ENCODE results near the gene PAQR5. TPM values are rescaled to one million over a fixed set of nuclear protein-coding genes. Genes with fewer than 3 reads are reported as not detected.
A peak's percentile ranks its signal among the peaks of the same experiment; 100 is the strongest.

PAQR5 gene
- total RNA-seq, 4 donors from 2014 or later, result 19.4 to 30.5 (median 24.5) TPM

DNA sequence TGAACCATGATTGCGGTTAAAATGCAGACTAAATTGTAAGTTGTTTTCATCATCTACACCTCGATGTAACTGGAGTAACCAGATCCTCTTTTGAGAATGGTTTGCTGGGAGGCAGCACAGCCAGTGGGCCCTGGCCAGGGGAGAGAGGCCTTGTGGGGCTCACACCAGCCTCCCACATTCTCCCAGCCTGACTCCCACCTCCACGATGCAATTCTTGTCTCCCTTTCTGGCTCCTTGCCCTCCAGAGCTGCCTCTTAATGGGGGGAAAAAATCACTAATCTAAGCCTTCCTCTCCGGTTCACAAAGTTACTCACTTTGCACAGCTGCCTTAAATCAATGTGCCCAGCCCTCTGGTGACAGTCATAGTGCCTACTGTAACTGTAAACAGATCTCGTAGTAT lies 17.9 kb upstream of the PAQR5 start:
- no peak for DNase-seq
- no peak overlapping the region for H3K4me3 ChIP-seq
- H3K9me3 ChIP-seq, result no peaks in the 10 kb centered on the region
- no peaks in the 10 kb centered on the region for H3K4me1 ChIP-seq
- no peaks in the 10 kb centered on the region for H3K27me3 ChIP-seq
- H3K27ac ChIP-seq, result no peak overlapping the region
- TF ChIP-seq, protein P1, sequence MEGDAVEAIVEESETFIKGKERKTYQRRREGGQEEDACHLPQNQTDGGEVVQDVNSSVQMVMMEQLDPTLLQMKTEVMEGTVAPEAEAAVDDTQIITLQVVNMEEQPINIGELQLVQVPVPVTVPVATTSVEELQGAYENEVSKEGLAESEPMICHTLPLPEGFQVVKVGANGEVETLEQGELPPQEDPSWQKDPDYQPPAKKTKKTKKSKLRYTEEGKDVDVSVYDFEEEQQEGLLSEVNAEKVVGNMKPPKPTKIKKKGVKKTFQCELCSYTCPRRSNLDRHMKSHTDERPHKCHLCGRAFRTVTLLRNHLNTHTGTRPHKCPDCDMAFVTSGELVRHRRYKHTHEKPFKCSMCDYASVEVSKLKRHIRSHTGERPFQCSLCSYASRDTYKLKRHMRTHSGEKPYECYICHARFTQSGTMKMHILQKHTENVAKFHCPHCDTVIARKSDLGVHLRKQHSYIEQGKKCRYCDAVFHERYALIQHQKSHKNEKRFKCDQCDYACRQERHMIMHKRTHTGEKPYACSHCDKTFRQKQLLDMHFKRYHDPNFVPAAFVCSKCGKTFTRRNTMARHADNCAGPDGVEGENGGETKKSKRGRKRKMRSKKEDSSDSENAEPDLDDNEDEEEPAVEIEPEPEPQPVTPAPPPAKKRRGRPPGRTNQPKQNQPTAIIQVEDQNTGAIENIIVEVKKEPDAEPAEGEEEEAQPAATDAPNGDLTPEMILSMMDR (IDR thresholded peaks at IDR 0.05), result no peak
- TF ChIP-seq POLR2A (IDR thresholded peaks at IDR 0.05), result no peak
- no peaks in the 10 kb centered on the region for H3K36me3 ChIP-seq

DNA sequence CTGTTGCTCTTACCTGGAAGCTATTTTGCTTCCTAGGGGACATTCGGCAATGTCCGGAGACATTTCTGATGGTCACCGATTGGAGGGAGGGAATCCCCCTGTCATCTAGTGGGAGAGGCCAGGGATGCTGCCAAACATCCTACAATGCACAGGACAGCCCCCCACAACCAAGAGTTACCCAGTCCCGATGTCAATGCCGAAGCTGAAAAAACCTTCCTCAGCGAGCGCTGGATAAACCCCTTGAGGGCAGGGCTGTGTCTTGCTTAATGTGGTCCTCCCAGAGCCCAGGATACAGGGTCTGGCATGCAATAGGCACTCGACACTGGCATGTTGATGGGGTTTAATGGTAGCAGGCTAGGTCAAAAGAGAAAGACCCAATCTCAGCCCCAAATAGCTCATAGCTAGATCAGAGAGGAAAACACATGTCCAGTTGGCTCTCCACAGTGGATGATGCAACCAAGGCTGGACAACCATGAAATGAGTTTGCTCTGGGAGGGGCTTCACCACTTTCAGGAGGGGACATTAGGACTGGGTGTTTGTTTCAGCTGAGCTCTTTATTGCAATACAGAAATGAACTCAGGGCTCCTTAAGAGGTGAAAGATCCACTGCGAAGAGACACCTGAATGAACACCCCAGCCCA lies 16.5 kb upstream of the PAQR5 start:
- Histone ChIP-seq H3K27ac (no peak overlapping the region), H3K9me3 (no peaks in the 10 kb centered on the region), H3K36me3 (no peaks in the 10 kb centered on the region), H3K4me1 (no peaks in the 10 kb centered on the region), H3K4me3 (no peak overlapping the region), H3K27me3 (no peaks in the 10 kb centered on the region)
- DNase-seq, result no peak
- TF ChIP-seq, protein P1 (IDR thresholded peaks at IDR 0.05), result no peak
- TF ChIP-seq POLR2A (IDR thresholded peaks at IDR 0.05), result no peak

DNA sequence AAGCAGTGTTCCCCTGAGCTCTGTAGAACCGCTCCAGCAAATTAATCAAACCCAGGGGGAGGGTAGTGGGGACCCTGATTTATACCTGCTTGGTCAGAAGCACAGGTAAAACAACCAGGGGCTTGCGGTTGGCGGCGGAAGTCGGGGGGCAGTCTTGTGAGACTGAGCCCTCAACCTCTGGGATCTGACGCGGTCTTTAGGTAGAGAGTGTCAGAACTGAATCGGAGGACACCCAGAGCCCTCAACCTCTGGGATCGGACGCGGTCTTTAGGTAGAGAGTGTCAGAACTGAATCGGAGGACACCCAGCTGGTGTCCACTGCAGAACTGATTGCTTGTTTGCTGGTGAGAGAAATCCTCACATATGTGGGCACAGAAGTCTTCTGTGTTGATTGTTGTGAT lies 12.9 kb upstream of the PAQR5 start:
- TF ChIP-seq, protein P1 (IDR thresholded peaks at IDR 0.05), result no peak
- no peak for TF ChIP-seq POLR2A (IDR thresholded peaks at IDR 0.05)

DNA sequence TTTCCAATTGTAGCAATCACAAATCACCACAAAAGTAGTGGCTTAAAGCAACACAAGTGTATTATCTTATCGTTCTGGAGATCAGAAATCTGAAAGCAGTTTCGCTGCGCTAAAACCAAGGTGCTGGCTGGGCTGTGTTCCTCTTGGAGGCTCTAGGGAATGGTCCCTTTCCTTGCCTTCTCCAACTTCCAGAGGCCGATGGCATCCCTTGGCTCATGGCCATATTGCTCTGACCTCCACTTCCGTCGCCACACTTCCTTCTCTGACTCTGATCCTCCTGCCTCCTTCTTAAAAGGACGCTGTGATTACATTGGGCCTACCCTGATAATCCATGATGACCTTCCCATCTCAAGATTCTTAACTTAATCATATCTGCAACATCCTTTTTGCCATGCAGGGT lies 10.7 kb upstream of the PAQR5 start:
- Histone ChIP-seq H3K9me3 (no peaks in the 10 kb centered on the region), H3K27me3 (no peaks in the 10 kb centered on the region), H3K4me3 (no peak overlapping the region), H3K36me3 (no peaks in the 10 kb centered on the region), H3K27ac (no peak overlapping the region), H3K4me1 (no peaks in the 10 kb centered on the region)
- TF ChIP-seq, protein P1 (IDR thresholded peaks at IDR 0.05), result no peak
- no peak for TF ChIP-seq POLR2A (IDR thresholded peaks at IDR 0.05)
- no peak for DNase-seq

More for the DNA sequence above, 12.9 kb upstream of the PAQR5 start:
- H3K27ac ChIP-seq, result no peak overlapping the region
- H3K4me3 ChIP-seq, result no peak overlapping the region
- no peaks in the 10 kb centered on the region for H3K4me1 ChIP-seq
- H3K9me3 ChIP-seq, result no peaks in the 10 kb centered on the region
- H3K36me3 ChIP-seq, result no peaks in the 10 kb centered on the region
- no peaks in the 10 kb centered on the region for H3K27me3 ChIP-seq
- no peak for DNase-seq

DNA sequence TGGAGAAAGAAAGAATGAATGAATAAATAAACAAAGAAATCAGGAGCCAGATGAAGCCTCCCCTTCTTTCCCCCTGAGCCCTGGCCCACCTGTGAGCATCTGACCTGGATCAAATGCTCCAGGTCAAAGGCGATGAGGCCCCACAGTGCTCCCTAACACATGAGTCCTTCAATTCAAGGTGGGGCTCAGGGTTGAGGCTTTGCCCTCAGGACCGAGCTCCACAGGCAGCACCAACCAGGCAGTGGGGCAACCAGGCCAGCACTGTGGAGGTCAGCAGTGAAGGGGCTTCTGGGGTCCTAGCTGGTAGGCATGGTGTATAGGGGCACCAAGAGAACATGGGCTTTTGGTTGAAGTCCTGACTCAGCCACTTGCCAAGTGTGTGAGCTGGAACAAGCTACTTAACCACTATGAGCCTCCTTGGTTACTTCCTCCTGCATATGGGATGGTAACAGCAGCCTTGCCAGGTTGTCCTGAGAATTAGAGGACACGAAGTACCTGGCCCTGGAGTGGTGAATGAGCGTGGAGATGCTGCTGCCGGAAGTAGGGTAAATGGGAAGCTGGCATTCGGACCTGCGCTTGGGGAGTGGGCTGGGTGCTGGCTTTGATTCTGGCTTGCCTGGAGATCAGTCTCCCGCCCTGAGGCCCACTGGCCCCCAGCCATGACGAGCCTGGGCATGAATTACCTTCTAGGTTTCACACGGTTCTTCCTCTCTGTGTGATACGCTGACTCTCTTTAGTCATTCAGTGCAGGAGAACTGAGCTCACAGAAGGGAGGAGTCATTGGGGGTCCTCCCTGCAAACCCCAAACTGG lies 10.0 kb upstream of the PAQR5 start:
- DNase-seq, result no peak
- peak overlapping the region in 1 of 4 donors; percentile 28 for H3K27ac ChIP-seq
- H3K4me1 ChIP-seq, result no peaks in the 10 kb centered on the region
- no peak overlapping the region for H3K4me3 ChIP-seq
- no peaks in the 10 kb centered on the region for H3K9me3 ChIP-seq
- H3K36me3 ChIP-seq, result no peaks in the 10 kb centered on the region
- TF ChIP-seq, protein P1 (IDR thresholded peaks at IDR 0.05), result no peak
- no peak for TF ChIP-seq POLR2A (IDR thresholded peaks at IDR 0.05)
- no peaks in the 10 kb centered on the region for H3K27me3 ChIP-seq
